GM19324 (cell line): ENCODE results near the gene CSNK1G1.
"Not testable (repeated sequence)": the region's sequence is repeated elsewhere in the genome, so short reads cannot be mapped to it uniquely, and the experiment has no call there.

Source experiments
- ATAC-seq: cut with Tn5 transposase; IDR thresholded peaks from one replicate; pipeline ENCODE4 v1.9.1; 2021; ENCODE audit warnings: mild to moderate bottlenecking, moderate library complexity; ENCODE audit not compliant: unreplicated experiment, low FRiP score

CSNK1G1 gene

GRCh38 chr15:64289550-64289949 is 66.4 kb downstream of the CSNK1G1 start:
- ATAC-seq: no peak

- no peak for ATAC-seq
Observed at GRCh38 chr15:64288999-64289398, 67.0 kb downstream of the CSNK1G1 start.

- ATAC-seq: no peak
Observed at GRCh38 chr15:64288577-64288976, 67.4 kb downstream of the CSNK1G1 start.

- no peak for ATAC-seq
Observed at GRCh38 chr15:64287953-64288352, 68.0 kb downstream of the CSNK1G1 start.

GRCh38 chr15:64286473-64286872 is 69.5 kb downstream of the CSNK1G1 start:
- ATAC-seq: no peak

GRCh38 chr15:64285871-64286270 is 70.1 kb downstream of the CSNK1G1 start:
- ATAC-seq: no peak

- no peak for ATAC-seq
Observed at GRCh38 chr15:64285150-64285549, 70.8 kb downstream of the CSNK1G1 start.

GRCh38 chr15:64284042-64284441 is 71.9 kb downstream of the CSNK1G1 start:
- no peak for ATAC-seq

- ATAC-seq: no peak
Observed at GRCh38 chr15:64282701-64283100, 73.3 kb downstream of the CSNK1G1 start.

- ATAC-seq: no peak
Observed at GRCh38 chr15:64279131-64279530, 76.8 kb downstream of the CSNK1G1 start.

GRCh38 chr15:64275934-64276333 is 80.0 kb downstream of the CSNK1G1 start:
- no peak for ATAC-seq

- ATAC-seq: no peak
Observed at GRCh38 chr15:64274341-64274950, 81.5 kb downstream of the CSNK1G1 start.

GRCh38 chr15:64267331-64267973 is 88.5 kb downstream of the CSNK1G1 start:
- no peak for ATAC-seq

- ATAC-seq: not testable (repeated sequence)
Observed at GRCh38 chr15:64265188-64265587, 90.8 kb downstream of the CSNK1G1 start.

GRCh38 chr15:64264502-64264901 is 91.5 kb downstream of the CSNK1G1 start:
- ATAC-seq: no peak

- no peak for ATAC-seq
Observed at GRCh38 chr15:64263567-64263966, 92.4 kb downstream of the CSNK1G1 start.

- ATAC-seq: no peak
Observed at GRCh38 chr15:64256051-64256450, 99.9 kb downstream of the CSNK1G1 start.

GRCh38 chr15:64251658-64252057 is 104.3 kb downstream of the CSNK1G1 start:
- ATAC-seq: no peak

GRCh38 chr15:64251121-64251520 is 104.9 kb downstream of the CSNK1G1 start:
- no peak for ATAC-seq

GRCh38 chr15:64249883-64250575 is 105.9 kb downstream of the CSNK1G1 start:
- ATAC-seq: no peak

GRCh38 chr15:64249406-64249805 is 106.6 kb downstream of the CSNK1G1 start:
- ATAC-seq: no peak
